Stimulated activated naive B cell treated with anti-CD40 and anti-IgM and Interleukin-4, amounts not matched to agents 10 μg/mL and 1 μg/mL and 100 μg/mL, for 72 hours (primary cell): ENCODE data around the gene MED12L.
"Not testable (repeated sequence)": the region's sequence is repeated elsewhere in the genome, so short reads cannot be mapped to it uniquely, and the experiment has no call there.

Experiments
- ATAC-seq, 2 donors: fragments of 150-1000 bp; cut with Tn5 transposase; replicated peaks; 2 replicates each; pipeline ENCODE4 v1.10.0; 2021; ENCODE audit warnings: moderate library complexity in 1 of 2
- DNase-seq: peaks from one replicate; pipeline ENCODE4 v3.0.0; 2021
- H3K27ac Mint-ChIP-seq: one replicate; pipeline ENCODE4 v1.8.0; 2022; ENCODE audit warnings: mild to moderate bottlenecking, mixed read lengths
- H3K27me3 Mint-ChIP-seq, 2 donors: one replicate each; pipeline ENCODE4 v1.8.0; 2022; ENCODE audit warnings: mixed read lengths in 2 of 2
- H3K36me3 Mint-ChIP-seq, 2 donors: one replicate each; pipeline ENCODE4 v1.8.0; 2022; ENCODE audit warnings: mixed read lengths in 2 of 2, mild to moderate bottlenecking in 1 of 2
- H3K4me1 Mint-ChIP-seq, 2 donors: one replicate each; pipeline ENCODE4 v1.8.0; 2022; ENCODE audit warnings: mixed read lengths in 2 of 2, mild to moderate bottlenecking in 1 of 2
- H3K4me3 Mint-ChIP-seq, 2 donors: one replicate each; pipeline ENCODE4 v1.8.0; 2022; ENCODE audit warnings: mild to moderate bottlenecking in 2 of 2, mixed read lengths in 2 of 2, moderate library complexity in 1 of 2
- H3K9me3 Mint-ChIP-seq, 2 donors: one replicate each; pipeline ENCODE4 v1.8.0; 2022; ENCODE audit warnings: mixed read lengths in 2 of 2, mild to moderate bottlenecking in 1 of 2

The MED12L gene

GRCh38 chr3:151085227-151085888, at the start of gene MED12L:
TSS of gene MED12L (plus strand) at chr3:151085664. CDS start at chr3:151086927, 1,263 bp downstream.
- H3K36me3 Mint-ChIP-seq, result no peaks in the 10 kb centered on the region
- H3K4me3 Mint-ChIP-seq, result peak within 1 kb of the TSS; percentile 88 to 89
- DNase-seq (peak; percentile 65), ATAC-seq (peak; percentile 72 to 73)
- H3K4me1 Mint-ChIP-seq, result peaks cover 10% of the 10 kb centered on the region in 2 donors
- H3K27me3 Mint-ChIP-seq, result peaks cover 40 to 58% of the 10 kb centered on the region in 2 donors
- no peaks in the 10 kb centered on the region for H3K9me3 Mint-ChIP-seq
- H3K27ac Mint-ChIP-seq, result peak within 1 kb of the TSS; percentile 74

GRCh38 chr3:151037746-151038477, 47.6 kb upstream of the MED12L start:
- Mint-ChIP-seq H3K4me1 (no peaks in the 10 kb centered on the region), H3K36me3 (no peaks in the 10 kb centered on the region), H3K27ac (no peak overlapping the region), H3K9me3 (no peaks in the 10 kb centered on the region), H3K27me3 (no peaks in the 10 kb centered on the region), H3K4me3 (no peak overlapping the region)
- DNase-seq (no peak), ATAC-seq (no peak)

- no peak overlapping the region for H3K27ac Mint-ChIP-seq
- DNase-seq (no peak), ATAC-seq (no peak)
- no peak overlapping the region for H3K4me3 Mint-ChIP-seq
- peaks cover 0 to 2% of the 10 kb centered on the region in 2 donors for H3K9me3 Mint-ChIP-seq
- H3K4me1 Mint-ChIP-seq, result peaks cover 0 to 3% of the 10 kb centered on the region in 2 donors
- no peaks in the 10 kb centered on the region for H3K36me3 Mint-ChIP-seq
- H3K27me3 Mint-ChIP-seq, result peaks cover 0 to 5% of the 10 kb centered on the region in 2 donors
Measured at GRCh38 chr3:151044706-151045105, 40.8 kb upstream of the MED12L start.

- Mint-ChIP-seq H3K36me3 (no peaks in the 10 kb centered on the region), H3K9me3 (peaks cover 0 to 2% of the 10 kb centered on the region in 2 donors), H3K27ac (no peak overlapping the region), H3K4me1 (peaks cover 0 to 3% of the 10 kb centered on the region in 2 donors), H3K4me3 (no peak overlapping the region), H3K27me3 (peaks cover 0 to 5% of the 10 kb centered on the region in 2 donors)
- DNase-seq (no peak), ATAC-seq (no peak)
Measured at GRCh38 chr3:151047636-151048035, 37.8 kb upstream of the MED12L start.

- Mint-ChIP-seq H3K27me3 (peaks cover 0 to 7% of the 10 kb centered on the region in 2 donors), H3K4me1 (no peaks in the 10 kb centered on the region), H3K27ac (no peak overlapping the region), H3K9me3 (no peaks in the 10 kb centered on the region), H3K36me3 (no peaks in the 10 kb centered on the region), H3K4me3 (no peak overlapping the region)
- no peak for ATAC-seq
- DNase-seq, result no peak
Measured at GRCh38 chr3:151051533-151051932, 33.9 kb upstream of the MED12L start.

- ATAC-seq (no peak), DNase-seq (no peak)
- Mint-ChIP-seq H3K27ac (no peak overlapping the region), H3K9me3 (no peaks in the 10 kb centered on the region), H3K27me3 (peaks cover 0 to 7% of the 10 kb centered on the region in 2 donors), H3K4me3 (no peak overlapping the region), H3K36me3 (no peaks in the 10 kb centered on the region), H3K4me1 (no peaks in the 10 kb centered on the region)
Measured at GRCh38 chr3:151052346-151052745, 33.1 kb upstream of the MED12L start.

GRCh38 chr3:151052756-151053155, 32.7 kb upstream of the MED12L start:
- H3K27me3 Mint-ChIP-seq, result peaks cover 0 to 7% of the 10 kb centered on the region in 2 donors
- no peaks in the 10 kb centered on the region for H3K9me3 Mint-ChIP-seq
- H3K36me3 Mint-ChIP-seq, result no peaks in the 10 kb centered on the region
- H3K4me3 Mint-ChIP-seq, result no peak overlapping the region
- no peak for ATAC-seq
- no peak for DNase-seq
- no peaks in the 10 kb centered on the region for H3K4me1 Mint-ChIP-seq
- H3K27ac Mint-ChIP-seq, result no peak overlapping the region

- Mint-ChIP-seq H3K9me3 (no peaks in the 10 kb centered on the region), H3K27me3 (peaks cover 0 to 7% of the 10 kb centered on the region in 2 donors), H3K36me3 (no peaks in the 10 kb centered on the region), H3K4me1 (no peaks in the 10 kb centered on the region), H3K4me3 (no peak overlapping the region), H3K27ac (no peak overlapping the region)
- no peak for DNase-seq
- ATAC-seq, result no peak
Measured at GRCh38 chr3:151058740-151059139, 26.7 kb upstream of the MED12L start.

GRCh38 chr3:151062611-151063010, 22.9 kb upstream of the MED12L start:
- ATAC-seq (no peak), DNase-seq (no peak)
- H3K4me1 Mint-ChIP-seq, result no peaks in the 10 kb centered on the region
- peaks cover 5 to 10% of the 10 kb centered on the region in 2 donors for H3K27me3 Mint-ChIP-seq
- no peaks in the 10 kb centered on the region for H3K36me3 Mint-ChIP-seq
- H3K9me3 Mint-ChIP-seq, result peaks cover 0 to 3% of the 10 kb centered on the region in 2 donors
- H3K27ac Mint-ChIP-seq, result no peak overlapping the region
- no peak overlapping the region for H3K4me3 Mint-ChIP-seq

- H3K4me3 Mint-ChIP-seq, result no peak overlapping the region
- no peak for ATAC-seq
Measured at GRCh38 chr3:151067158-151067557, 18.3 kb upstream of the MED12L start.

GRCh38 chr3:151072842-151073241, 12.6 kb upstream of the MED12L start:
- H3K36me3 Mint-ChIP-seq, H3K27me3 Mint-ChIP-seq, H3K27ac Mint-ChIP-seq, H3K4me1 Mint-ChIP-seq, H3K9me3 Mint-ChIP-seq, DNase-seq, ATAC-seq, H3K4me3 Mint-ChIP-seq: not testable (repeated sequence)

More at GRCh38 chr3:151067158-151067557, 18.3 kb upstream of the MED12L start:
- DNase-seq, result no peak
- H3K27ac Mint-ChIP-seq, result no peak overlapping the region
- H3K36me3 Mint-ChIP-seq, result no peaks in the 10 kb centered on the region
- H3K4me1 Mint-ChIP-seq, result no peaks in the 10 kb centered on the region
- H3K9me3 Mint-ChIP-seq, result peaks cover 0 to 3% of the 10 kb centered on the region in 2 donors
- peaks cover 5 to 10% of the 10 kb centered on the region in 2 donors for H3K27me3 Mint-ChIP-seq

- no peak overlapping the region for H3K27ac Mint-ChIP-seq
- no peaks in the 10 kb centered on the region for H3K9me3 Mint-ChIP-seq
- H3K4me1 Mint-ChIP-seq, result no peaks in the 10 kb centered on the region
- ATAC-seq (no peak), DNase-seq (no peak)
- no peak overlapping the region for H3K4me3 Mint-ChIP-seq
- no peaks in the 10 kb centered on the region for H3K27me3 Mint-ChIP-seq
- H3K36me3 Mint-ChIP-seq, result no peaks in the 10 kb centered on the region
Measured at GRCh38 chr3:151074256-151074655, 11.2 kb upstream of the MED12L start.

- Mint-ChIP-seq H3K27me3 (peaks cover 4 to 8% of the 10 kb centered on the region in 2 donors), H3K4me1 (no peaks in the 10 kb centered on the region), H3K4me3 (no peak overlapping the region), H3K9me3 (no peaks in the 10 kb centered on the region), H3K27ac (no peak overlapping the region), H3K36me3 (no peaks in the 10 kb centered on the region)
- DNase-seq (peak; percentile 4), ATAC-seq (peak; percentile 82 to 95)
Measured at GRCh38 chr3:151075869-151076562, 9.4 kb upstream of the MED12L start.

GRCh38 chr3:151076626-151077025, 8.8 kb upstream of the MED12L start:
- H3K27ac Mint-ChIP-seq, result no peak overlapping the region
- H3K27me3 Mint-ChIP-seq, result peaks cover 8 to 12% of the 10 kb centered on the region in 2 donors
- H3K36me3 Mint-ChIP-seq, result no peaks in the 10 kb centered on the region
- no peak overlapping the region for H3K4me3 Mint-ChIP-seq
- DNase-seq, result no peak
- no peaks in the 10 kb centered on the region for H3K9me3 Mint-ChIP-seq
- ATAC-seq, result no peak
- H3K4me1 Mint-ChIP-seq, result no peaks in the 10 kb centered on the region
